HG02870 (cell line): ENCODE results near the gene RGS3.
"Not testable (repeated sequence)": the region's sequence is repeated elsewhere in the genome, so short reads cannot be mapped to it uniquely, and the experiment has no call there.

ENCODE experiments used
- ATAC-seq: cut with Tn5 transposase; IDR thresholded peaks from one replicate; pipeline ENCODE4 v1.9.1; 2021; ENCODE audit warnings: mild to moderate bottlenecking, moderate library complexity; ENCODE audit not compliant: unreplicated experiment

RGS3 gene

GRCh38 chr9:113631871-113632665 is 168.5 kb downstream of the RGS3 start:
- ATAC-seq = no peak

DNA sequence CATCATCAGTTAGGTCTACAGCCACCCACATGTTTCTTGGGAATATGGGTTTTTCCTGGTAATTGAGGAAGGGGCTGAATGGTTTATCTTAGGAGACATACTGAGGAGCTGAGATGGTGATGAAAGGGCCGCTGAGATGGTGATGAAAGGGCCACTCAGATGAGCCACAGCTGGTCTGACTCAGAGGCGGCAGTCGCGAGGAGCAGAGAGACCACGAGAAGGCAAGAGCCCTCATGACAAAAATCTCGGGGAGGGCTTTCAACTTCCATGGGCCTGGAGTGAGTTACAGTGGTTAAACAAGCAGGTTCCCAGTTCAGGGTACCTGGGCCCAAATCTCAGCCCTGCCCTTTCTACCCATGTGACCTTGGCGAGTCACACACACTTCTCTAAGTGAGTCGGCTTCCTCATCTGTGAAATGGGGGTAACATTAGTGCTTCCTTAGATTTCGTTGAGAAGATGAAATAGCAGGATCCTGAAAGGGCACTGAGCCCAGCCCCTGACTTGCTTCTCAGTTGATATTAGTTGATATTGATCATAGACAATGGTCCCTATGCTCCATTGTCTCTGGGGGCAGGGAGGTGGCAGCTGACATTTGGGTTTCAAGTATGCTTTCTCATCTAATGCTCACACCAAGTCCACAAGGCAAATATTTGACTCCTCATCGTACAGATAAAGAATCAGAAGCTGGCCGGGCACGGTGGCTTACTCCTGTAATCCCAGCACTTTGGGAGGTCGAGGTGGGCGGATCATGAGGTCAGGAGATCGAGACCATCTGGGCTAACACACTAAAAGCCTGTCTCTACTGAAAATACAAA is 169.5 kb downstream of the RGS3 start:
- ATAC-seq = no peak

DNA sequence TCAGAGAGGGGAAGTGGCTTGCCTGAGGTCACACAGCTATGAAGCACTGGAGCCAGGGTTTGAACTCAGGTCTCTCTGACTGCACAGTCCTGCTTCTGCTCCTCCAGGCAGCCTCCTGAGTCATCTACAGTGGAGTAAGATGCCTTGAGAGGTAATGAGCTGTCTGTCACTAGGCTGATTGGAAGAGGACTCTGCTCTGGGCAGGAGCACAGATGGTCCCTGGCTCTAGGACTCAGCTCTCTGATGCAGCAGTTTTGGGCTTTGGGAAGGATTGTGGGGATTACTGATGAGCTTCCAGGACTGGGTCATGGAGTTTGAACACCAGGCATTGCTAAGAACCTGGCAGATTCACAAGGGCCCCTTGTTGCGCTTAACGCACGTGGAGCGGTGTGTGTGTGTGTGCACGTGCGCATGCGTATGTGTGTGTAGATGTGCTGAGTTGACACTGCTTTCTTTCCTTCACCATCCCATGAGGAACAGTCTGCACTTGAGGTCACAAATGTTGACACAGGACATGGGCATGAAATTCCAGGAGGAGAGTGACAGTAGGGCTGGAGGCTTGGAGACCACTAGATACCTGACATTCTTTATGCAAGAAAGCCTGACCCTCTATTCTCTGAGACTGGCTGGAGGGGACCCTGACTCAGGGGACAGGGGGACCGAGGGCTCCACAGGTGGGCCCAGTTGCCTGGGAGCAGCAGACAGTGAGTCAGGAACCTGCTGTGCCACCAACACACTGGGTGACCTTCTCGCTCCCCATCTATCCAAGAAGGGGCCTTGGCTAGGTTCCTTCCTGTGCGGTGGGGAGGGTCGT is 170.5 kb downstream of the RGS3 start:
- no peak for ATAC-seq

DNA sequence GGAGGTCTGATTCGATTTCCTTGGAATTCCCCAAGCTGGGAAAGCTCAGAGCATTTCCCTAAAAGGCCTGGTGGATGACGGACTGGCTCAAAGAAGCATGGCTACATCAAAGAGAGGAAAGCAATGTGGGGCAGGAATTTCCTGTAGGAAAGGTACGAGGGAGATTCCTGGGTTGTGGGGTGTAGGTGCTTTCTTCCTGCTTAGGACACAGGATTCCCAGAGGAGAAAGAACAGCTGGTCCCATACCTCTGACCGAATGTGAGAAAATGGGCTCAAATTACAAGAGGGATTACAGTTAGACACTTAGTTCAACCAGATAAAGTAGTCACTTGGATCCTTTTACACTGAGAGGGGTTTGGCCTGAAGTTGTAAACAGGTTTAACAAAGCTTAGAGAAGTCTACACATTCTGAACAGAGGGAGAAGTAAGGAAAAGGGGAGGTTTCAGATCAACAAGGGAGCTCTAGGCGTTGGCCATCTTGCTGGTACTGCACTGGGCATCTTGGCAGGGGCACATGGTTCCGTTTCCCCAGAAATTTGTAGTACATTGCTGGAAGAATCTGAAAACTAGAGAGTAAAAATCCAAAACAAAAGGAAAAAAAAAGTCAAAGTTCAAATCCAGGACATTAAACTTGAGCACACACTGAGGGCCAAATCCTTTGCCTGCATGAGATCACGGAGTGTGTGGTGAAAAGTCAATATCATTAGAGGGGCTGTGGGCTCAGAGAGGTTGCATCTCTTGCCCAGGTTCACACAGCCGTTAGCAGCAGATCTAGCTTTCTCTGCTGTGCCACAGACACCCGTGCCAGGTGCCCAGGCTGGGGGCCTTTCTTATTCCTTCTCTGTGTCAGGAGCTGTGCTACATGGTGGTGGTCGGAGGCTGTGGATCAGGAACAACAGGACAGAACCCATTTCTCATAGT is 171.3 kb downstream of the RGS3 start:
- no peak for ATAC-seq

DNA sequence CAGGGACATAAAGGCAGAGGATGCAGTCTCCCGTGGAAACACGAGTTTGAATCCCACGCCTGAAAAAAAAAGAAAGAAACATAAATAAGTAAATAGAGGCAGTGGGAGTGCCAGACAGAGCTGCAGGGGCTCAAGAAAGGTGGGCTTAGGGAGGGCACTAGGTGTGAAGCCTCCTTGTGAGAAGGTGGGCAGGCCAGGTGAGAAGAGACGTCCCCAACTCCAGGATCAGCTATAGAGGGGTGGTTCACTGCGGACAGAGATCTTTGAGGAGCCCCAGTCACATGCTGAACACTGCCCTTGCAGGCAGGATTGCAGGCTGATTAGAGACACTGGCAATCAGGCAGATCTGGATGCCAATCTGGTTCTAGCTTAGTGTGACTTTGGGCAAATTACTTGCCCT is 172.1 kb downstream of the RGS3 start:
- ATAC-seq = no peak

DNA sequence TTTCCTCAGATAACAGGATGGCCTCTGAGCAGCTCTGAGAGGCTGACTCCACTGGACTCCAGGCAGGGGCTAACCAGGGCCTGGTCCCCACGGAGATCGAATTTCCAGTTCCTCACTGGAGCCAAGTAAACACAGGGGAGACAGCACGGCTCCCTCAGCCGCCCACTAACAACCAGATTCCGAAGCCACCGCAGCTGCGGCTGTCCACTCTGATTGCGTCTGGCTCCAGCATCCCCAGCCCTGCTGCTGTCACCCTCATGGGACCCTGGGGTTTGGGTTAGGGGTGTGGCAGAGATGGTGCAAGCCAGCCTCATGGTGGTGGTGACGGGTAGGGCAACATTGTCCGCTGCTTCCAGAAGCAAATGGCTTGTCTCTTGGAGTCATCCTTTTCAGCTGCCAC is 172.6 kb downstream of the RGS3 start:
- ATAC-seq = no peak

- no peak for ATAC-seq
Measured at GRCh38 chr9:113636693-113637092, 173.2 kb downstream of the RGS3 start.

DNA sequence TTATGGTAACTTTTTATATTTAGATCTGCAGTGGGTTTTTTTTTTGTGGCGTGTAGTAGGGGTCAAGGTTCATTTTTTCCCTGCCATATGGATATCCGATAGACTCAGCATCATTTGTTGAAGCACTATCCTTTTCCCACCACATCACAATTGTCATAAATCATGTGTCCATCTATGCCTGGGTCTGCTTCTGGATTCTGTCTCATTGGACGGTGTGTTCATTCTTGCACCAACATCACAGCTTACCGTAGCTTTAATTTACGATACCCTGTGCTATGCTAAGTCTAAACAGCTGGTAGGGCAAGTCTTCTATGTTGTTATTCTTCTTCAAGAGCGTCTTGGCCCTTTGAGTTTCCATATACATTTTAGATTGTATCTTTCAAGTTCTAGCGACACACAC is 175.0 kb downstream of the RGS3 start:
- no peak for ATAC-seq

DNA sequence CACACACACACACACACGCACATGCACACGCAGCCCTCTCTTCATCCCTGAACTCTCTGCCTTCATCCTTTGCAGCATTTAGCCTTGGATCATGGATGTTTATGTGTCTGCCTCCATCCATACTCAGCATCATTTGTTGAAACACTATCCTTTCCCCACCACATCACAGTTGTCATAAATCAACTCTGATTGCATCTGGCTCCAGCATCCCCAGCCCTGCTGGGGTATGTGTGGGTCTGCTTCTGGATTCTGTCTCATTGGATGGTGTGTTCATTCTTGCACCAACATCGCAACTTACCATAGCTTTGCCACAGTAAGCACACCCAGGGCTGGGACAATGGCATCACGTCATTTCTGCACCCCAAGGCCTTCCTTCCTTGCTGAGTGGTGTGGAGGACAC is 175.4 kb downstream of the RGS3 start:
- no peak for ATAC-seq

DNA sequence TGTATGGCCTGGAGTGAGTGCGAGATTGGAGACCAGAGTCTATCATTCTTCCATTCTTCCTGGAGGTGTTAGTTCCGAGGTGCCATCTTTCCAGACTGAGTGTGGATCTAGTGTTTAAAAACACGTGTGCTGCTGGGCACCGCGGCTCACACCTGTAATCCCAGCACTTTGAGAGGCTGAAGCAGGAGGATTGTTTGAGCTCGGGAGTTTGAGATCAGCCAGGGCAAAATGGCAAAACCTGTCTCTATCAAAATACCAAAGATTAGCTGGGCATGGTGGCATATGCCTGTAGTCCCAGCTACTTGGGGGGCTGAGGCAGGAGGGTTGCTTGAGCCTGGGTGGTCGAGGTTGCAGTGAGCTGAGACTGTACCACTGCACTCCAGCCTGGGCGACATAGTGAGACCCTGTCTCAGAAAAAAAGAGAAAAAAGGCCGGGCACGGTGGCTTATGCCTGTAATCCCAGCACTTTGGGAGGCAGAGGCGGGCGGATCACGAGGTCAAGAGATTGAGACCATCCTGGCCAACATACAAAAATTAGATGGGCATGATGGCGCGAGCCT is 176.0 kb downstream of the RGS3 start:
- ATAC-seq = not testable (repeated sequence)

DNA sequence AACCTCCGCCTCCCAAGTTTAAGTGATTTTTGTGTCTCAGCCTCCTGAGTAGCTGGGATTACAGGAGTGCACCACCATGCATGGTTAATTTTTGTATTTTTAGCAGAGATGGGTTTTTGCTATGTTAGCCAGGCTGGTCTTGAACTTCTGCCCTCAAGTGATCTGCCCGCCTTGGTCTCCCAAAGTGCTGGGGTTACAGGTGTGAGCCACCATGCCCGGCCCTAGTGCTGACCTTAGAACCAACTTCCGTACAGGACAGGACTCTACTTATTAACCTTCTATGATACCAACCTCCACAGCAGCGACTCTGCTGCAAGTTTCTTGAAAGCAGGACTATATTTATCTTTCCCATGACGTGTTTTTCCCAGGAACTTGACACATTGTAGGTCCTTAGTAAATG is 176.9 kb downstream of the RGS3 start:
- ATAC-seq = no peak

DNA sequence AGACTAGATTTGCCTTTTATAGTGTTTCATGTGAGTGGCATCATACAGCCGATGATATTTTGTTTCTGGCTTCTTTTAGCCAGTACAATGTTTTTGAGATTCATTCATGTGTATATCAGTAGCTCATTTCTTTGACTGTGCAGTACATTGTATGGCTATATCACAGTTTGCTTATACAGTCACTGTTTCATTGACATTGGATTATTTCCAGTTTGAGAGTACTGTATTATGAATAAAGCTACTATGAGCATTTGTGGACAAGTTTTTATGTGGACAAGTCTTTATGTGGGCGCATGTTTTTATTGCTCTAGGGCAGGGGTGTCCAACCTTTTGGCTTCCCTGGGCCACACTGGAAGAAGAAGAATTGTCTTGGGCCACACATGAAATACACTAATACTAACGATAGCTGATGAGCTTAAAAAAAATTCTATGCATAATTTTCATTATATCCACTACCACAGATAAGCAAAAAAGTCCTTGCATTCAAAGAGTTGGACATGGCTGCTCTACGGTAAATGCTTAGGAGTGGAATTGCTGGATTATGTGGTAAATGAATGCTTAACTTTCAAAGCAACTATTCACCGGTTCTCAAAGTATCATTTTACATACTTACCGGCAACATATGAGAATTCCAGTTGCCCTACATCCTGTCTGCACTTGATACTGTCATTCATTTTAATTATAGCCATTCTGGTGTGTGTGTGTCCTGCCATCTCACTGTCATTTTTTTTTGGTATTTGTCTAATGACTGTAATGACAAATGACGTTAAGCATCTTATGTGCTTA is 177.8 kb downstream of the RGS3 start:
- no peak for ATAC-seq

DNA sequence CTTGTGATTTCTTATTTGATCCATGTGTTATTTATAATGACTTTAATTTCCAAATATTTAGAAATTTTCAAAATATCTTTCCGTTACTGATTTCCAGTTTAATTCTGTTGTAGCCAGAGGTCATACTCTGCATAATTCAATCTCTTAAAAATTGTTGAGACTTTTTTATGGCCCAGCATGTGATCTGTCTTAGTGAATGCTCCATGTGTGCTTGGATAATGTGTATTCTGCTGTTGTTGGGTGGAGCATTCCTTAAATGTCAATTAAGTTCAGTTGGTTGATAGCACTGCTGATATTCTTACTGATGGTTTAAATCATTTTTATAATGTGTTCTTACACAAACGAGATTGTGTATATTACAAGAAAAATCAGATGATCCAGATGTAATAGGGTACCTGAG is 180.8 kb downstream of the RGS3 start:
- ATAC-seq = no peak

- ATAC-seq = no peak
Measured at GRCh38 chr9:113645227-113645977, 181.9 kb downstream of the RGS3 start.

DNA sequence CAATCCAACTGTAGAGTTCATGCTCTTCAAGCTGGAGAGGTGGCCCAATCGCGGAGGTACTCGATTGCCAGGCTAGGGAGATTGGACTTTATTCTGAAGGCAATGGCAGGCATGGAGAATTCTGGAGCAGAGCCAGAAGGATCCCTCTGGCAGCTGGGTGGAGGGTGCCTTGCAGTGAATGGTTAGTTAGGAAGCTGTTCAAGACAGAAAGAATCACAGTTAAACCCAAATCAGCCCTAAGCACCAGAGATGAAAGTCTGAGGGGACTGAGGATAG is 182.4 kb downstream of the RGS3 start:
- ATAC-seq = no peak

DNA sequence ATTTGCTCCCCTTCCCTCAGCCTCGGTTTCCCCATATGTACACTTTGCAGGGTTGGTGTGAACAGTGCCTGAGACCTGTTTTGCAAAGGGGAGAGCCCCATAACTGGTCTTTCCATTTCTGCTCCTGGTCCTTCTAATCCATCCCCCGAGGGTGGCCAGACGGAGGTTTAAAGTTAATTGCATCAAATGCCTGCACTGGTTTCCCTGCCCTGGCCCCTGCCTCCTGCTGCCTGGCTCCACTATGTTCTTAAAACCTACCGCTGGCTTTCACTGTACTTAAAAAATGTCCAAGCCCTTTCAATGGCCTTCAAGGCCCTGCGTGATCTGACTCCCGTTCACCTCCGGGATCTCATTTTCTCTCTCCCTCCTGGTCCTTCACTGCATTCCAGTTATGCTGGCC is 183.0 kb downstream of the RGS3 start:
- ATAC-seq = no peak
